ENCODE data around the gene CCDC59.

Gene CCDC59

DNA sequence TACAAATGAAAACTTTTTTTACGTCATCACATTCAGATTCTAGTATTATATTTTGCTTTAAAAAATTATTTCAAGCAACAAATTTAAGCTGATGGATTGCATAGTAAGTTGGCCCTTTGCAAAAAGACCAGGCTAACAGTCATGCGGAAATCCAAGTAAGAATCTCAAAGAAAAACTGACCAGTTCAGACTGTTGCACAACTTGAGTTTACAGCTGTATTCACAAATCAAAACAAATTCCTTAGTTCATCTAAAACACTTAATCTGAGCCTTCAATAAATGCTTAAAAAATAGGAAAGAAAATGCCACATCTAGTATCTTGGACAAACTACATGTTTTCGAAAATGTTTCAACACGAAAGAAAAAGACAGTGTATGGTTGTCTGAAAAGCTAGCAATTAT is 847 bp downstream of the CCDC59 start:
- no peak for DNase-seq (ENCODE audit: low spot score in 2 of 2)
- in situ Hi-C loops (cut with MboI; ENCODE audit: low sequenced_read_pairs): no loop called here
- no peaks in the 10 kb centered on the region for H3K27me3 ChIP-seq (ENCODE audit: low read depth)
- no peaks in the 10 kb centered on the region for H3K9me3 ChIP-seq
- peak overlapping the region; percentile 72 for H3K4me3 ChIP-seq
- peaks cover 46% of the 10 kb centered on the region for H3K36me3 ChIP-seq (replicated peaks)
- H3K4me1 ChIP-seq: peaks cover 14% of the 10 kb centered on the region

DNA sequence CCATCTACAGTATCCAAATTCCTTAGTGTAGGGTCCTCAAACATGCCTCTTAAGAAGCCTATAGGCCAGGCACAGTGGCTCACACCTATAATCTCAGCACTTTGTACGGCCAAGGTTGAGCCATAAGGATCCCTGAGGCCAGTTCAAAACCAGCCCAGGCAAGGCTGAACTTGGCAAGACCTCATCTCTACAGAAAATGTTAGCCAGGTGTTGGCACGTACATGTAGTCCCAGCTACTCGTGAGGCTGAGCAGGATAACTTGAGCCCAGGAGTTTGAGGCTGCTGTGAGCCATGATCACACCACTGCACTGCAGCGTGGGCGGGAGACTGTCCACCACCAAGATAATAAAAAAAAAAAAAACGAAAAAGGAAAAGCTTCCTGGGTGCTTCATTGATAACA is 6.8 kb downstream of the CCDC59 start:
- in situ Hi-C loops (cut with MboI; ENCODE audit: low sequenced_read_pairs): no loop called here
- no peak for DNase-seq (ENCODE audit: low spot score in 2 of 2)

DNA sequence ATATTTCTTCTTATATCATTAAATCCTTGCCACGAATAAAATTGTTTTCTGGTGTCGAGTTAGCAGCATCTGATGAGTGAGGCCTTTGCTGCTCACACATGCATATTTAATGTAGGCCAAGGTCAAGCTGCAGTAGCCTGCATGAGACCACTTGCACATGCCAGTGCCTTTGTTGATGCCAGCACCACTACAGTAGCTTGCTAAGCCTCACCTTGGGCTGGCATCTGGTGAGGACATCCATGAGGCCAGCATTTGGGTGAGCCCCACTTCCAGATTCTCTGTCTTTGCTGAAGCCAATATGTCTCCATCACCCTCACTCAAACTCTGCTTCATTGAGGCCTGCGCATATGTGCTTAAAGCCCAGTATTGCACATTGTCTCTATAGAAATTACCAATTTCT is 8.0 kb downstream of the CCDC59 start:
- in situ Hi-C loops (cut with MboI; ENCODE audit: low sequenced_read_pairs): no loop called here
- no peaks in the 10 kb centered on the region for H3K9me3 ChIP-seq
- H3K4me1 ChIP-seq: no peaks in the 10 kb centered on the region
- H3K27me3 ChIP-seq (ENCODE audit: low read depth): no peaks in the 10 kb centered on the region
- peaks cover 30% of the 10 kb centered on the region for H3K36me3 ChIP-seq (replicated peaks)
- H3K4me3 ChIP-seq: no peak overlapping the region
- no peak for DNase-seq (ENCODE audit: low spot score in 2 of 2)

More for the DNA sequence above, 6.8 kb downstream of the CCDC59 start:
- H3K4me3 ChIP-seq: no peak overlapping the region
- H3K36me3 ChIP-seq (replicated peaks): peaks cover 42% of the 10 kb centered on the region
- H3K27me3 ChIP-seq (ENCODE audit: low read depth): no peaks in the 10 kb centered on the region
- H3K4me1 ChIP-seq: peaks cover 2% of the 10 kb centered on the region; the same call in 1 of the 2 replicates
- no peaks in the 10 kb centered on the region for H3K9me3 ChIP-seq

DNA sequence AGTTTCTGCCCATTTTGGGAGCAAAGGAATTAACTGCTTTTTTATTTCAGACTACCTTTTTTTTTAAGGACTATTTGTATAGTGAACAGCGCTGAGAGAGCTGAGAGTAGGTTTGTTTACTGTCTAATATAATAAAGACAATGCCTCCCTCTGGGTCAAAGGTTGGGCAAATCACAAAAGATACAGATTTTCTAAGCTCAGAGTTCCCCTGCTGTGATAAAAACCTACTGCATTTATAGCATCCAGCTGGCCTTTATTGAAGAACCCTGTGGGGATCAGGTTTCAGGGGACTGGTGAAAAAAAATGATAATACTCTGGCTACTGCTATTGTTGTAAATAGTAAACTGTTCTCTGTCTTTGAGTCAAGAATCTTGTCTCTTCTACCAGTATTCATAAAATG is 28.7 kb downstream of the CCDC59 start:
- in situ Hi-C loops (cut with MboI; ENCODE audit: low sequenced_read_pairs): loop anchor here (10.0 kb wide), 1 partner anchor 685 kb away; no protein-coding TSS in a partner anchor
- peak; percentile 67 to 92 for DNase-seq (ENCODE audit: low spot score in 2 of 2)
- H3K9me3 ChIP-seq: no peaks in the 10 kb centered on the region

DNA sequence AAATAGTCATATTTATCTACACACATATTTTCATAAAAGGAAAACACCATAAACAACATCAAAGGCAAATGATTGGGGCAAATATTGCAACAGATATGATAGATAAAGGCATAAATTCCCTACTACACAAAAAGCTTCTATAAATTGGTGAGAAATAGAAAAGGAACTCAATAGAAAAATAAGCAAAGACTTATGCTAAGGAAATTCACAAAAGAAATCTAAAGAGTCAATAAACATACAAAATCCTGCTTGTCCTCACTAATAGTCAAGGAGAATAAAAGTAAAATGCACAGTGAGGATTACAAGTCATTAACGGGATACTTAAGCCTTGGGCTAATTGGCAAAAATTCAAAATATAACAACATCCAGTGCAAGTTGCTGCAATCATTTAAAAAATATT is 30.3 kb downstream of the CCDC59 start:
- no peaks in the 10 kb centered on the region for H3K9me3 ChIP-seq
- in situ Hi-C loops (cut with MboI; ENCODE audit: low sequenced_read_pairs): loop anchor here (10.0 kb wide), 1 partner anchor 683 kb away; no protein-coding TSS in a partner anchor

More for the DNA sequence above, 28.7 kb downstream of the CCDC59 start:
- peaks cover 31% of the 10 kb centered on the region for H3K4me1 ChIP-seq
- H3K27me3 ChIP-seq (ENCODE audit: low read depth): no peaks in the 10 kb centered on the region
- H3K4me3 ChIP-seq: no peak overlapping the region
- no peaks in the 10 kb centered on the region for H3K36me3 ChIP-seq (replicated peaks)

DNA sequence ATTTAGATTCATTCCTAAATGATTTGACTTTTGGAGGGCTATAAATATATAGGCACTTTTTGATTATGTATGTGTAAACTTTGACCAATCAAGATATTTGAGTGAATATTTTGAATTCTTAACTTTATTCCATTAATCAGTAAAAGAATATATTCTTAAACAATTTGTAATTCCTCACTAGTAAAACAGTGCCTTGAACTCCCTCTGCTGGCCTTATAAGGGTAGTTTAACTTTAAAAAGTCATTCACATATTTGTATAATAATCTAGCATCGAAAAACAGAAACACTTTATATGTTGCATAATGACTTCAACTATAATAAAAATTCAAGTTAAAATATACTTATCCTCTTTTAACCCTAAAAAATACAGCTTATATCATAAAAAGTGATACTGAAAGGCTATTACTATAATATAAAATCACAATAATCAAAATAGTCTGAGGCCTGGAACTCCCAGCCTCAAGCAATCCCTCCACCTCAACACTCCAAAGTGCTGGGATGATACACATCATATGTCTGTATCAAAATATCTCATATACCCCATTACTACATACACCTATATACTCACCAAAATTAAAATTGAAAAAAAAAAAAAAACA is 31.2 kb downstream of the CCDC59 start:
- Histone ChIP-seq H3K4me1 (peaks cover 36% of the 10 kb centered on the region), H3K9me3 (no peaks in the 10 kb centered on the region), H3K4me3 (no peak overlapping the region), H3K27me3 (ENCODE audit: low read depth) (no peaks in the 10 kb centered on the region), H3K36me3 (replicated peaks) (no peaks in the 10 kb centered on the region)
- in situ Hi-C loops (cut with MboI; ENCODE audit: low sequenced_read_pairs): loop anchor here (10.0 kb wide), 1 partner anchor 682 kb away; no protein-coding TSS in a partner anchor
- DNase-seq (ENCODE audit: low spot score in 2 of 2): peak in 1 of 2 experiments; percentile 68

More for the DNA sequence above, 30.3 kb downstream of the CCDC59 start:
- no peaks in the 10 kb centered on the region for H3K36me3 ChIP-seq (replicated peaks)
- peak in 1 of 2 experiments; percentile 73 for DNase-seq (ENCODE audit: low spot score in 2 of 2)
- H3K4me3 ChIP-seq: no peak overlapping the region
- H3K4me1 ChIP-seq: peaks cover 36% of the 10 kb centered on the region
- no peaks in the 10 kb centered on the region for H3K27me3 ChIP-seq (ENCODE audit: low read depth)

DNA sequence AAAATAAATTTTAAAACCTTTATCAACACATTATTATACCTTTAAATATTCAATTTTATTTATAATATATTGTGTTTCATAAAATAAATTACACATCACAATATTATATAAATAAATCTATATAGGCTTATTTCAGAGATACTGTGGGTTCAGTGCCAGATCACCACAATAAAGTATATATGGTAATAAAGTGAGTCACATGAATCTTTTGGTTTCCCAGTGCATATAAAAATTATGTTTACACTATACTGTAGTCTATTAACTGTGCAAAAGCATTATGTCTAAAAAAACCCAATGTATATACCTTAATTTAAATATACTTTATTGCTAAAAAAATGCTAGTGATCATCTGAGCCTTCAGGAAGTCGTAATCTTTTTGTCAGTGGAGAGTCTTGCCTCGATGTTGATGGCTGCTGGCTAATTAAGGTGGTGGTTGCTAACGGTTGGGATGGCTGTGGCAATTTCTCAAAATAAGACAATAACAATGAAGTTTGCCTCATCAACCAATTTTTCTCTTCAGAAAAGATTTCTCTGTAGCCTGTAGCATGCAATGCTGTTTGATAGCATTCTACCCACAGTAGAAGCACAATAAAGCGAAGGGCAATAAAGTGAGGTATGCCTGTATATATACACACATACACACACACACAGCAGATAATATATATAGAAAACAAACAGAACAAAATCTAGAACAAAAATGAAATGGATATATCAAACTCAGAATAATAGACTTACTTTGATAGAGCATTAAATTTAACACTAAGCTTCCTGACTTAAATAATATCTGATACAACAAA is 32.4 kb downstream of the CCDC59 start:
- H3K9me3 ChIP-seq: no peaks in the 10 kb centered on the region
- no peaks in the 10 kb centered on the region for H3K27me3 ChIP-seq (ENCODE audit: low read depth)
- H3K4me3 ChIP-seq: no peak overlapping the region
- peaks cover 36% of the 10 kb centered on the region for H3K4me1 ChIP-seq
- H3K36me3 ChIP-seq (replicated peaks): no peaks in the 10 kb centered on the region
- no peak for DNase-seq (ENCODE audit: low spot score in 2 of 2)
- in situ Hi-C loops (cut with MboI; ENCODE audit: low sequenced_read_pairs): loop anchor here (10.0 kb wide), 1 partner anchor 681 kb away; no protein-coding TSS in a partner anchor

DNA sequence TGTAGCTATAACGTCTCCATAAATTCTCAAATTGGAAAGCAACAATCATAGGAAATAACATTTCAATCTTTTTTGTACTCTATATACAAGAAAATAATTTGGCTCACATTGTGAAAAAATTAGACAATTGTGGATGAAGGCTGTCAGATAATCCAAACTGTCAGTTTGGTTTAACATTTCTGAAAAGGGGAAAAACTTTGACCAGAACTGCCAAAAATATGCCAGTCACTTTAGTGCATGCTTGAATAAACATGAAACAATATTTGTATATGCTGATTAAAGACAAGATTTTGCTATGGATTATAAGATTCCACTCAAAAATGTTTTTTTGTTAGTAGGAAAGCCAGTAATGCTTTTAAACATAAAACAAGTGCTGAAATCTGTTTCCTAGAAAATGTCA is 38.9 kb downstream of the CCDC59 start:
- Histone ChIP-seq H3K4me3 (no peak overlapping the region), H3K27me3 (ENCODE audit: low read depth) (no peaks in the 10 kb centered on the region), H3K36me3 (replicated peaks) (no peaks in the 10 kb centered on the region), H3K4me1 (peaks cover 6% of the 10 kb centered on the region), H3K9me3 (no peaks in the 10 kb centered on the region)
- in situ Hi-C loops (cut with MboI; ENCODE audit: low sequenced_read_pairs): no loop called here
- no peak for DNase-seq (ENCODE audit: low spot score in 2 of 2)

DNA sequence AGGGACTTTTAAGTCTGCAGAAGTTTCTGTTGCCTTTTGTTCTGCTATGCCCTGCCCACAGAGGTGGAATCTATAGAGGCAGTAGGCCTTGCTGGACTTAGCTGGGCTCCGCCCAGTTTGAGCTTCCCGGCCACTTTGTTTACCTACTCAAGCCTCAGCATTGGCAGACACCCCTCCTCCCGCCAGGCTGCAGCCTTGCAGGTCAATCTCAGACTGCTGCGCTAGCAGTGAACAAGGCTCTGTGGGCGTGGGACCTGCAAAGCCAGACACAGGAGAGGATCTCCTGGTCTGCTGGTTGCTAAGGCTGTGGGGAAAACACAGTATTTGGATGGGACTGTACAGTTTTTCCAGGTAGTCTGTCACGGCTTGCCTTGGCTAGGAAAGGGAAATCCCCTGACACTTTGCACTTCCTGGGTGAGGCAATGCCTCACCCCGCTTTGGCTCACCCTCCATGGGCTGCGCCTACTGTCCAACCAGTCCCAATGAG is 43.7 kb downstream of the CCDC59 start:
- no peak overlapping the region for H3K4me3 ChIP-seq
- DNase-seq (ENCODE audit: low spot score in 2 of 2): peak in 1 of 2 experiments; percentile 52

More for the DNA sequence above, 43.7 kb downstream of the CCDC59 start:
- Histone ChIP-seq H3K36me3 (replicated peaks) (no peaks in the 10 kb centered on the region), H3K27me3 (ENCODE audit: low read depth) (no peaks in the 10 kb centered on the region), H3K4me1 (no peaks in the 10 kb centered on the region), H3K9me3 (no peaks in the 10 kb centered on the region)
- in situ Hi-C loops (cut with MboI; ENCODE audit: low sequenced_read_pairs): no loop called here

Measured in HAP-1 (cell line).